HEK293 (cell line): ENCODE data around the gene PERCC1.

ENCODE experiments used
- BCL11A ChIP-seq: fragments of 450-650 bp; formaldehyde crosslinking; IDR thresholded peaks from 2 replicates; pipeline ENCODE4 v1.5.1; 2016; ENCODE audit warnings: low read depth, missing biosample characterization, missing genetic modification characterization
- KLF1 ChIP-seq: fragments of 450-650 bp; formaldehyde crosslinking; IDR thresholded peaks from 2 replicates; pipeline ENCODE4 v1.5.1; 2016; ENCODE audit warnings: missing biosample characterization, missing genetic modification characterization
- TCF7L2 ChIP-seq: IDR thresholded peaks from 2 replicates; pipeline ENCODE4 v1.6.1; 2011; ENCODE audit warnings: low read depth, mild to moderate bottlenecking, inconsistent platforms, low read length, moderate library complexity, borderline replicate concordance
- ZNF830 ChIP-seq: fragments of 450-650 bp; IDR thresholded peaks from 2 replicates; pipeline ENCODE4 v1.5.0; 2018; ENCODE audit warnings: missing biosample characterization, missing genetic modification characterization, low read depth, mild to moderate bottlenecking, moderate library complexity

DNA sequence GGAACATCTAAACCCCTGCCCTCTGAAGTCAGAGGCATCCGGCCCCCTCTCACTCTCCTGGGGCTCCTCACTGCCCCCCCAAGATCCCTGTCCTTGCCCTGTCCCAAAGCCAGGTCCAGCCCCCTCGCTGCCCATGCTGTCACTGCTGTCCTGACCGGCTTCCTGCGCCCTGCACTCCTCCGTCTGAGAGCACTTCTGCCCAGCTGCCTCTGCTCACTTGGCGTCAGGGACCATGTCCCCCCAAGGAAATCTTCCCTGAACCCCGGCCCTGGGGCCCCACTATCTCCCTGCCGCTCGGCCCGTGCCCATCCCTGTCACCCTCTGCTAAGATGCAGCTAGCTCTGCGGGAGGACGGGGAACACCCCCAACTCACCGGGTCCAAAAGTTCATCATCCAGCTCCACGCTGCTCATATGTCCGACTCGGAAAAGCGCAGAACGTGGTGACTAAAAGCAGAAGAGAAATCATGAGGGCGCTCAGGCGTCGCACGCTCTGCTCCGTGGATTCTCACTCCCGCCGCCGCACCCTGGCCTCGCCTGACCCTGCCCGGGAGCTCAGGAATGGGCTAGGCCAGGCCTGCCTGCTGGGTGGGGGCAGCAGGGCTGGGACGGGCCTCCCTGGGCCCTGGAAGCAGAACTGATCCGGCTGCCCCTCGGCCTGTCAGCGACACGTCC is 34.2 kb downstream of the PERCC1 start:
- no peak for TF ChIP-seq ZNF830
- TF ChIP-seq KLF1 (tag by site-specific recombination): no peak
- TF ChIP-seq BCL11A: no peak
- TF ChIP-seq TCF7L2: no peak
